ENCODE results near the gene ZNF763.

Gene ZNF763

DNA sequence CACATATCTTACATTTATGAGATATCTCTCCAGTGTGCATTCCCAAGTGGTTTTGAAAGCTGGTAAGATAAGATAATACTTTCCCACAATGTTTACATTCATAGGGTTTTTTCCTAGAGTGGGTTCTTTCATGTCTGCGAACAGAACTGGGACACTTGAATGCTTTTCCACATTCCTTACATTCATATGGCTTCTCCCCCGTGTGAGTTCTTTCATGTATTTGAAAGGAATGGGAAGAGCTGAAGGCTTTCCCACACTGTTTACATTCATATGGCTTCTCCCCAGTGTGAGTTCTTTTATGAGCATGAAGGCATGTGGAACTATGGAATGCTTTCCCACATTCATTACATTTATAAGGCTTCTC is 50.9 kb downstream of the ZNF763 start:
- DNase-seq (ENCODE audit: low spot score) = no peak
- in situ Hi-C loops (cut with MboI; ENCODE audit: low pct_unique_long_range_greater_than_20kb, low sequenced_read_pairs, unreplicated experiment) = no loop called here
- TF ChIP-seq CTCF (IDR thresholded peaks at IDR 0.05; ENCODE audit: extremely low read depth, insufficient read depth, missing control alignments) = no peak
